CD4-positive, alpha-beta T cell treated with Interleukin-15 for 4 hours (primary cell): ENCODE data around the gene LCMT1.
"Not testable (repeated sequence)": the region's sequence is repeated elsewhere in the genome, so short reads cannot be mapped to it uniquely, and the experiment has no call there.

Experiments
- DNase-seq: peaks from one replicate; pipeline ENCODE4 v3.0.0-alpha.2; 2020; ENCODE audit warnings: low spot score

Gene LCMT1

DNA sequence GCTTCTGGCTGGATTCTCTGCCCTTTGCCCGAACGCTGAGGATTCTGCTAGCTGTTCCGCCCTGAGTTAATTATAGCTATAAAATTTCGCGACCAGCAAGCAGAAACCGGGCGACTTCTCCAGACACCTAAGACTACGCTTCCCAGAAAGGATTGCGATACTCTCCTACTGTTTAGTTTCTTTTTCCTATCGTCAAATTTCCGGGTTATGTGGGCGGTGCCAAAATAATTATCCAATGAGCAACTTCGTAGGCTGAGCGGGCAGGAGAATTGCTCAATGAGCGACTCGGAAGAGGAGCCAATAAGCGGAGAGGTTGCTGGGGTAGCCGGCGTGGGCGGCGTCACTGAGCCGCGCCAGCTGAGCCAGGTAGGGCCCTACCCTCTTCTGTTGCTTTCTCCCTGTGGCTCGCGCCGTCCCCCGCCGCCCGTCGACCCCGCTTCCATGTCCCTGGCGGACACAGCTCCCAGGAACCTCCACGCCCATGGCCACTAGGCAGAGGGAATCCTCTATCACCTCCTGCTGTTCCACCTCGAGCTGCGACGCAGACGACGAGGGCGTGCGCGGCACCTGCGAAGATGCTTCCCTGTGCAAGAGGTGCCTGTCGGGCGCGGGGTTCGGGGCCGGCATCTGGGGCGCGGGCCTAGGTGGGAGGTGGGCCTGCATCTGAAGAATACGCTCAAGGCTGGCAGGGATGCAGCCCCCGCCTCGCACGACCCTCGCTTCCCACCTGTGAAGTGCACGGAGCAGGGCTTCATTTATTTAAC, at the start of gene LCMT1:
TSS of gene LCMT1 (plus strand) at position 340 of the 764 bp plus-strand sequence. CDS start at position 482, 142 bp downstream.
- peak; percentile 96 for DNase-seq

DNA sequence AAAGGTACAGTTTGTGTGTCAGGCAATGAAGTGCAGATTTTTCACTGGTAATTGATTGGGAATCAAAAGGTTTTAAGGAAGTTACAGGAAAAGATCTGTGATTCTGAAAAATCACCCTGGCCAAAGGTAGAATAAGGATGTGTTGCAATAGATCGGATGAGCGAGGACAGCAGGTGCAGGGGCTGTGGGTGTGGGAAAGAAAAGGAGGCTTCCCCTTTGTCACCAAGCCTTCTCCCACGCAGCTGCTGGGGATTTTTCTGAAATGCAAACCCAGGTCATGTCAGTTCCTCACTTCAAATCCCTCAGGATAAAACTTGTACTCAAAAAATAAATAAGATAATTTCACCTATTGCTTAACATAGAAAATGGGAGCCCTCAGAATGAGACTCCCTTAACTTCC, 48.4 kb upstream of the LCMT1 start:
- no peak for DNase-seq

DNA sequence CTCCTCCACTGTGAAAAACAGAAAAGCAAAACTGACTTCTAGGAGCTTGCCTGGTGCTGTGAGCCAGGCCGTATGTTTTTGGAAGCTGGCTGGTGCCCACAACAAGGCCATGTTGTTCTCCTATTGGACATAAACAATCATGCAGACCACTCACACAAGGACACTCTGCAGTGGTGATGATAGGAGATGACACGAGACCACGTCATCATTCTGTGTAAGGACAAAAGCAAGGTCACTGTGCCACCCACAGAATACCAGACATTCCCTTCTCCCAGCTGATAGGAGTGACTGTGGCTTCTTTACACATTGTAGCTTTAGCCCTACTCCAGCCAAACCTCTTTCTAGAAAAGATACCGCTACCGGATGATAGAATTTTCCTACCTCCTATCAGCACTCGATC, 47.7 kb upstream of the LCMT1 start:
- no peak for DNase-seq

DNA sequence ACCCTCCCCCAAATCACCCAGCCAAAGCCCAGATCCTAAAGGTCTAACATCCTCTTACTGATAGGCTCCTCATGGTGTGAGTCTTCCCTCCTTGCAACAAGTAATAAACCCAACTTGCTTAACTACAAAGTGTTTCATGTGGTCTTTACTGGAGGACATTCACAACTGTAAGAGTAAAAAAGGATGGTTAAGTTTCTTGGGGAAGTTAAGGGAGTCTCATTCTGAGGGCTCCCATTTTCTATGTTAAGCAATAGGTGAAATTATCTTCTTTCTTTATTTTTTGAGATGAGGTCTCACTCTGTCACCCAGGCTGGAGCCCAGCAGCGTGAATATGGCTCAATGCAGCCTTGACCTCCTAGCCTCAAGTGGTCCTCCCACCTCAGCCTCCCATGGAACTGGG, 47.3 kb upstream of the LCMT1 start:
- DNase-seq = not testable (repeated sequence)

- no peak for DNase-seq
Measured at GRCh38 chr16:25064937-25065336, 46.6 kb upstream of the LCMT1 start.

GRCh38 chr16:25065899-25066298, 45.6 kb upstream of the LCMT1 start:
- DNase-seq = no peak

DNA sequence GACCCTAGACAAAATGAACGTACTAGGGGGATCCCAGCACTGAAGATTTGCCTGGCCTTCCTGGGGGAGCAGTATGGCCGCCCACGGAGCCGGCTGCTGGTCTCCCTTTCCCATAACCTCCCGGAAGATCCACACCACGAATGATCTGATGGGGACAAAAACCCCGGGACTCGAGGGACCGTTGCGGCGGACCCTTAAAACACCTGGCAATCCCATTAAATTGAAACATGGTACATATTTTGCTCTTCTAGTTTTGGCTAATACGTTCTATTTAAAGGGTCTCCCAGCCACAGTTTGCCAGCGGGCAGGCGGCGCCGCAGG, 45.2 kb upstream of the LCMT1 start:
- no peak for DNase-seq

- peak; percentile 84 for DNase-seq
Measured at GRCh38 chr16:25066747-25067631, 44.6 kb upstream of the LCMT1 start.

- DNase-seq = no peak
Measured at GRCh38 chr16:25073854-25074253, 37.7 kb upstream of the LCMT1 start.

- no peak for DNase-seq
Measured at GRCh38 chr16:25078386-25078978, 33.1 kb upstream of the LCMT1 start.

DNA sequence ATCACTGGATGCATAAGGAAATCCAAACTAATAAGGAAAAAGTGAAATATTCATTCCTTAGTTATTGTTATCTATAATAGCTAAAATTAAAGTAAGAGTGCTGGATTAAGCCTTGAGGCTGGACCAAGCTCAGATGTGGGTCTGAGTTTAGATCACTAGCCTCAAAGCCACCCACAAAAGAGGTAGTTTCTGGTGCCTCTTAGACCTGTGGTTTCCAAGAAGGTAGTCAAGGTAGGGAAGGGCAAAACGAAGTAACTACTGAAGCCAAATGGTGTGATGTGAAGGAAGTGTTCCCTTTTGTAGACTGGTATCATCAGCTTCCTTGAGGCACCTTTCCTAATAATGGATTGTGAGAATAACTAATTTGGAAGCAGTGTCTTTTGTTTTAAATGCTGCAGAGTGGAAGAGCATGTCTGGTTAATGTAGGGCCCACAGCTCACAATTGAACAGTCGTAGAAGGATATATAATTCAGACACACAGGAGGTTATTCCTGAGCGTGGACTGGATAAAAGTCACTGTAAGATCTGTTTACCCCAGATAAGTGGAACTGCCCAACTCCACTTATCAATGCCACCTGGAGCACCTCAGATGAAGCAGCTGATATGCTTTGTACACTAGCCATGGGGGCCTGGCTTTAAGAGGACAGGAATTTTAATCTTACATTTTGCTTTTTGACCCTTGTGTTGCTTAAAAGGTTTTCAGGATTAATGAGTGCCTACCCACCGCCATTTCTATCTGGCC, 31.7 kb upstream of the LCMT1 start:
- DNase-seq = no peak

GRCh38 chr16:25080420-25081131, 31.0 kb upstream of the LCMT1 start:
- DNase-seq = no peak

- no peak for DNase-seq
Measured at GRCh38 chr16:25081702-25082101, 29.8 kb upstream of the LCMT1 start.

DNA sequence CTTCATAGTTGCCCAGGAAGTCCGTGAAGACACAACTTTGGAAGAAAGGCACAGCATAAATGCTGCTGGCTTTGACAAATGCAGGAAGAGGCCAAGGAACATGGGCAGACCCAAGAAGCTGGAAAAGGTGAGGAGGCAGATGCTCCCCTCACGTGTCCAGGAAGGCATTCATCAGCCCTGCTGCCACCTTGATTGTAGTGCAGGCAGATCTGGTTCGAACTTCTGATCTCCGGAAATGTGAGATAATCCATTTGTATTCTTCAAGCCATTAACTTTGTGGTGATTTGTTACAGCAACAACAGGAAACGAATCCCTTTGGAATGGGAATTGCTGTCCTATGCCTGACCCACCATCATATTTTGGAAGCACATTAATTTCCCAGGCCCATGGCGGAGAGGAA, 28.5 kb upstream of the LCMT1 start:
- DNase-seq = no peak

DNA sequence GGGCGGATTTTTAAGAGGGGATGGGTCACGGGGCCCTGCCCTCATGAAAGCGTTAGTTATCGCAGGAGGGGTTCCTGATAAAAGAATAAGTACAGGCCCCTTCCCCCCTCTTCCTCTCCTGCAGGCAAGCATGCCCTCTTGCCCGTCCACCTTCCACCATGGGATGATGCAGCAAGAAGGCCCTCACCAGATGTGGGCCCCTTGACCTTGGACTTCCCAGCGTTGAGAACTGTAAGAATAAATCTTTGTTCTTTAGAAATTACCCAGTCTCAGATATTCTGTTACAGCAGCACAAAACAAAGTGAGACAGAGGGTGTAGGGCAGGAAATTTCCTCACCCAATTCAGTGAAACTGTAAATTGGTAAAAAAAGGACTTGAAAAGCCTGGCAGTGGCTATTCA, 27.8 kb upstream of the LCMT1 start:
- no peak for DNase-seq

- DNase-seq = no peak
Measured at GRCh38 chr16:25084797-25085196, 26.7 kb upstream of the LCMT1 start.

DNA sequence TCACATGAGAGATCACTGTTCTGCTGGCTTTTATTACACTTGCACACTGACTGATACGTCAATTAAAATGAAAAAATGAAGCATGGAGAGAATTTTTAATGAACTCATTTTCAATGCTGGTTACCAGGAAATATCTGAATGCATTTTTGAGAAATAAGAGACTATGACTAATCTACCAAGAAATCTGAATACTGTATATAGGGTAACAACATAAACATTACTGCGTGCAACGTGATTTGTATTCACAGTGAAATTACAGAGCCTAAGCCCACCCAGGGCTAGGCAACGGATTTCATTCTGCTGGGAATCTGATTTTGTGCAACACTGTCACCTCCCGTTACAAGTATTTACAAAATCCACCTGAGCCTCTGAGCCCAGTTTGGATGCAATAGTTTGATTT, 23.8 kb upstream of the LCMT1 start:
- DNase-seq = no peak

DNA sequence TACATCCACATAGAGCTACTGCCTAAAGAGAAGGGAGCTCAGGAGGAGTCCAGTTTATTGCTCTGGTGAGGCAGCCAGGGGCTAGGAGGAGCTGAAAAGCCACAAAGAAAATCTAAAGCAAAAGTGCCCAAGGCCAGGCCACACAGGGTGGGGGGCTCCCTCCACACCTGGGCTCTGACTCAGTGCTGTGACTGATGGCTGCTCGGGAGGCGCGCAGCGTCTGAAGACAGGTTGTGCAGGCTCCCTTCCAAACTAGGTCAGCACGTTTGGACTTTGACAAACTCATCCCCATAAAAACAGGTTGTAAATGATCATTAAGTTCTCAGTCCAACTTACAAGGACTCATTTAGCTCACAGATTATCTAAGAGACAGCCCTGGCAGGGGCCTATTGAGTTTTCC, 22.2 kb upstream of the LCMT1 start:
- no peak for DNase-seq

DNA sequence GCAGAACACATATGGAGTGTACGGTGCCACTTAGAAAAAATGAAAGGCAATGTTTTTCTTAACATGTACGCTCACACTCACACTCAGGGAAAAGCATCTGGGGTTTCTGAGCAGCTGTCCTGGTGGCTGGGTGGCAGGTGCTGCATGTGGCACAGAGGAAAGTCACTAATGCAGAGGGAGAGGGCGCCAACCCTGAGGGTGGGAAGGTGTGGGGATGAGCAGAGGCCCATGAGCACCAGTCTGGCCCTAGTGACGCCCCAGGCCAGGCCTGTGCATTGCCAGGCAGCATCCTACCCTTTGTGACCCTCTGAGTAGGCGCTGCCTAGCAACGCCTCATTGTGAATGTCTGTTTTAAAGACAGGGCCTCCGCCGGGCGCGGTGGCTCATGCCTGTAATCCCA, 19.1 kb upstream of the LCMT1 start:
- no peak for DNase-seq

GRCh38 chr16:25093208-25094061, 18.1 kb upstream of the LCMT1 start:
- no peak for DNase-seq

GRCh38 chr16:25094596-25094995, 16.9 kb upstream of the LCMT1 start:
- DNase-seq = no peak
